Measurements from ENCODE around the gene ARHGAP22. TPM values are rescaled to one million over a fixed set of nuclear protein-coding genes. Genes with fewer than 3 reads are reported as not detected.

Gene ARHGAP22, protein sequence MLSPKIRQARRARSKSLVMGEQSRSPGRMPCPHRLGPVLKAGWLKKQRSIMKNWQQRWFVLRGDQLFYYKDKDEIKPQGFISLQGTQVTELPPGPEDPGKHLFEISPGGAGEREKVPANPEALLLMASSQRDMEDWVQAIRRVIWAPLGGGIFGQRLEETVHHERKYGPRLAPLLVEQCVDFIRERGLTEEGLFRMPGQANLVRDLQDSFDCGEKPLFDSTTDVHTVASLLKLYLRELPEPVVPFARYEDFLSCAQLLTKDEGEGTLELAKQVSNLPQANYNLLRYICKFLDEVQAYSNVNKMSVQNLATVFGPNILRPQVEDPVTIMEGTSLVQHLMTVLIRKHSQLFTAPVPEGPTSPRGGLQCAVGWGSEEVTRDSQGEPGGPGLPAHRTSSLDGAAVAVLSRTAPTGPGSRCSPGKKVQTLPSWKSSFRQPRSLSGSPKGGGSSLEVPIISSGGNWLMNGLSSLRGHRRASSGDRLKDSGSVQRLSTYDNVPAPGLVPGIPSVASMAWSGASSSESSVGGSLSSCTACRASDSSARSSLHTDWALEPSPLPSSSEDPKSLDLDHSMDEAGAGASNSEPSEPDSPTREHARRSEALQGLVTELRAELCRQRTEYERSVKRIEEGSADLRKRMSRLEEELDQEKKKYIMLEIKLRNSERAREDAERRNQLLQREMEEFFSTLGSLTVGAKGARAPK
- 52.6 and 55.5 TPM in 2 replicates for total RNA-seq

DNA sequence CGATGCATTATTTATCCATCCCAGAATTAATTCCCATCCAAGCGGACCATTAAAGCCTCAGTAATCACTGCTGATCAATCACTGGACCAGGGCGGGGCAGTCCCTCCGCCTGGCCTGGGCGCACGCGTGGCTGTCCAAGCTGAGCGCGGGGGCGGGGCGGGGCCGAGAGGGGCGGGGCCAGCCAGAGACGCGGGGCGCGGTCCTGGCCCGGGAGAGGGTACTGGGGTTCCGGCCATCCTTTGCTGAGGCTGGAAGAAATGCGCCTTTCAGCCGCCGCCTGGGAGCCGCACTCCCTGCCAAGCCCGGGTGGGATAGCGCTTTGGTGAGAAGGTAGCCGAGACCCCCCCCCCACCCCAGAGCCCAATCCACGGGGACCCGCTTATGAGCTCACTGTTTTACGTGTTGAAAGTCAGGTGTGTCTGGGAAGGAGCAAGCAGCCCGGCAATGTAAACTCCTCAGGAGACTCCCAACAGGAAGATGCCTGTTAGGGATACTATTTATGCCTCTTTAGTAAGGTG lies at the start of gene ARHGAP22:
Gene ARHGAP22 (minus strand): TSS at position 83 of the 518 bp plus-strand sequence. CDS start 277 bp downstream, outside the sequence.

Small RNA genes lying within 50 kb of the gene (small RNA-seq; reads per million reads assigned to genes)
- not detected for gene AC016397.1

Other genes with a start within 250 kb of the ARHGAP22 start
- not detected in 2 replicates for gene WDFY4, start 79.8 kb upstream of the ARHGAP22 start, total RNA-seq

All from hair follicle dermal papilla cell (primary cell).